GM18498 (cell line): ENCODE measurements around the gene C6orf132.

Source experiments
- ATAC-seq: cut with Tn5 transposase; IDR thresholded peaks from one replicate; pipeline ENCODE4 v1.9.1; 2021; ENCODE audit warnings: mild to moderate bottlenecking, moderate library complexity; ENCODE audit not compliant: unreplicated experiment

Gene C6orf132

GRCh38 chr6:42106112-42107023, 36.1 kb downstream of the C6orf132 start:
- no peak for ATAC-seq

GRCh38 chr6:42105709-42106108, 36.7 kb downstream of the C6orf132 start:
- ATAC-seq = no peak

- no peak for ATAC-seq
These were observed 37.2 kb downstream of the C6orf132 start for GRCh38 chr6:42105156-42105648.

GRCh38 chr6:42104804-42105125, 37.7 kb downstream of the C6orf132 start:
- peak; percentile 24 for ATAC-seq

GRCh38 chr6:42104095-42104803, 38.2 kb downstream of the C6orf132 start:
- ATAC-seq = peak; percentile 56

GRCh38 chr6:42103753-42104094, 38.7 kb downstream of the C6orf132 start:
- ATAC-seq = peak; percentile 6

GRCh38 chr6:42103216-42103615, 39.2 kb downstream of the C6orf132 start:
- no peak for ATAC-seq

- ATAC-seq = no peak
These were observed 41.2 kb downstream of the C6orf132 start for GRCh38 chr6:42101186-42101657.

- ATAC-seq = no peak
These were observed 42.2 kb downstream of the C6orf132 start for GRCh38 chr6:42100029-42100901.

GRCh38 chr6:42099340-42100028, 42.9 kb downstream of the C6orf132 start:
- ATAC-seq = no peak

- ATAC-seq = no peak
These were observed 46.5 kb downstream of the C6orf132 start for GRCh38 chr6:42095776-42096541.

GRCh38 chr6:42095094-42095493, 47.3 kb downstream of the C6orf132 start:
- ATAC-seq = no peak

GRCh38 chr6:42093582-42094329, 48.7 kb downstream of the C6orf132 start:
- no peak for ATAC-seq

GRCh38 chr6:42091718-42092023, 50.7 kb downstream of the C6orf132 start:
- no peak for ATAC-seq

- no peak for ATAC-seq
These were observed 51.4 kb downstream of the C6orf132 start for GRCh38 chr6:42090819-42091717.

- no peak for ATAC-seq
These were observed 54.3 kb downstream of the C6orf132 start for GRCh38 chr6:42088101-42088591.

GRCh38 chr6:42086046-42087035, 56.1 kb downstream of the C6orf132 start:
- no peak for ATAC-seq
